ENCODE measurements around the gene GPATCH2. TPM values are rescaled to one million over a fixed set of nuclear protein-coding genes. Genes with fewer than 3 reads are reported as not detected.
A peak's percentile ranks its signal among the peaks of the same experiment; 100 is the strongest.

Gene GPATCH2
- total and polyA plus RNA-seq, 8 donors = 2.7 to 9.0 (median 5.0) TPM

GRCh38 chr1:217482356-217483102 lies 148.4 kb downstream of the GPATCH2 start:
- 82 to 86% methylated on average over 3 of the region's 3 CpGs for WGBS, 2 donors
- no peaks in the 10 kb centered on the region for H3K27me3 ChIP-seq
- ATAC-seq (peak in 1 of 4 donors; percentile 37), DNase-seq (no peak), FAIRE-seq (no peak)
- H3K4me1 ChIP-seq = no peaks in the 10 kb centered on the region
- TF ChIP-seq CTCF (IDR thresholded peaks at IDR 0.05) = no peak
- intact Hi-C loops (cut with DNase I) = no loop called here
- no peaks in the 10 kb centered on the region for H3K9me3 ChIP-seq
- H3K27ac ChIP-seq = no peak overlapping the region
- H3K4me3 ChIP-seq = no peak overlapping the region
- H3K36me3 ChIP-seq = no peaks in the 10 kb centered on the region

- H3K4me1 ChIP-seq = no peaks in the 10 kb centered on the region
- H3K27ac ChIP-seq = no peak overlapping the region
- no peaks in the 10 kb centered on the region for H3K36me3 ChIP-seq
- no peaks in the 10 kb centered on the region for H3K27me3 ChIP-seq
- no peak for TF ChIP-seq CTCF (IDR thresholded peaks at IDR 0.05)
- no peaks in the 10 kb centered on the region for H3K9me3 ChIP-seq
- no peak for FAIRE-seq
- H3K4me3 ChIP-seq = no peak overlapping the region
- intact Hi-C loops (cut with DNase I) = no loop called here
- ATAC-seq = no peak
- DNase-seq = no peak
Observed at GRCh38 chr1:217478450-217478849, 152.4 kb downstream of the GPATCH2 start.

GRCh38 chr1:217472915-217473314 lies 158.0 kb downstream of the GPATCH2 start:
- H3K27ac ChIP-seq = no peak overlapping the region
- no peaks in the 10 kb centered on the region for H3K9me3 ChIP-seq
- H3K4me3 ChIP-seq = no peak overlapping the region
- no peak for TF ChIP-seq CTCF (IDR thresholded peaks at IDR 0.05)
- no peak for DNase-seq
- no peak for ATAC-seq
- intact Hi-C loops (cut with DNase I) = no loop called here
- no peaks in the 10 kb centered on the region for H3K4me1 ChIP-seq
- H3K36me3 ChIP-seq = no peaks in the 10 kb centered on the region
- FAIRE-seq = no peak
- H3K27me3 ChIP-seq = no peaks in the 10 kb centered on the region
- WGBS, 2 donors = 91 to 96% methylated on average over 1 of the region's 1 CpG

- intact Hi-C loops (cut with DNase I) = no loop called here
- ATAC-seq (no peak), DNase-seq (no peak), FAIRE-seq (peak; percentile 29)
- WGBS, 2 donors = 63 to 69% methylated on average over 1 of the region's 1 CpG
- TF ChIP-seq CTCF (IDR thresholded peaks at IDR 0.05) = no peak
- Histone ChIP-seq H3K4me1 (no peaks in the 10 kb centered on the region), H3K9me3 (no peaks in the 10 kb centered on the region), H3K27ac (no peak overlapping the region), H3K4me3 (no peak overlapping the region), H3K27me3 (no peaks in the 10 kb centered on the region), H3K36me3 (no peaks in the 10 kb centered on the region)
Observed at GRCh38 chr1:217471403-217471802, 159.5 kb downstream of the GPATCH2 start.

- Histone ChIP-seq H3K9me3 (no peaks in the 10 kb centered on the region), H3K4me3 (no peak overlapping the region), H3K27ac (no peak overlapping the region), H3K27me3 (no peaks in the 10 kb centered on the region), H3K36me3 (no peaks in the 10 kb centered on the region), H3K4me1 (no peaks in the 10 kb centered on the region)
- 58 to 65% methylated on average over 1 of the region's 1 CpG for WGBS, 2 donors
- DNase-seq = no peak
- ATAC-seq = peak in 3 of 4 donors; percentile 36 to 50 (median 36)
- FAIRE-seq = no peak
- TF ChIP-seq CTCF (IDR thresholded peaks at IDR 0.05) = no peak
- intact Hi-C loops (cut with DNase I) = no loop called here
Observed at GRCh38 chr1:217469983-217470382, 160.9 kb downstream of the GPATCH2 start.

All from pancreas (tissue), 10 donors.